Measurements from ENCODE around the gene LGALS7B.
"Not testable (repeated sequence)": the region's sequence is repeated elsewhere in the genome, so short reads cannot be mapped to it uniquely, and the experiment has no call there.

LGALS7B gene

GRCh38 chr19:38825936-38826335 is 36.9 kb downstream of the LGALS7B start:
- DNase-seq, result not testable (repeated sequence)

DNA sequence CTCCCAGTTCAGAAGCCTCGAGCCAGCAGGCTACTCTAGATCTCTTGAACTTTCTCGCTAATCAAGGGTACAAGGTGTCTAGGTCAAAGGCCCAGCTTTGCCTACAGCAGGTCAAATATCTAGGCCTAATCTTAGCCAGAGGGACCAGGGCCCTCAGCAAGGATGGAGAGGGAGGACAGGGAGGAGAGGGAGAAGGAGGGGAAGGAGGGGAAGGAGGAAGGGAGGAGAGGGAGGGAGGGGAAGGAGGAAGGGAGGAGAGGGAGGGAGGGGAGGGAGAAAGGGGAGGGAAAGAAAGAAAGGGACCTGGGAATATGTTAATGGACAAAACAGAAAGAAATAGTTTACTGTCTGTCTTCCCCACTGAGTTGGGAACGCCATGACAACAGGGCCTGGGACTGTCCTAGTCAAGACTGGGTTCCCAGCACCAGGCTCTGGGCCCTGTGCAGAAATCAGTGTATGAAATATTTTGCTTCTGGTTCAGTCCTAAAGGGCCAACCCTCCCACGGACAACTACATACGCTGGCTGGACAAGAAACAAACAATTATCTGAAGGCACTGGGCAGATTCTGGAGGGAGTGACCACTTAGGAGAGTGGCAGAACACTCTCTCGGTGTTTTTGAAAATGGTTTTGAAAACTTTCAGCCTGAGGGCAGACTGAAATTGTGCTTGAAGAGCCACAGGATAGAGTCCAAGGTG is 38.0 kb downstream of the LGALS7B start:
- no peak for DNase-seq

- not testable (repeated sequence) for DNase-seq
Measured at GRCh38 chr19:38829203-38829602, 40.2 kb downstream of the LGALS7B start.

- DNase-seq, result no peak
Measured at GRCh38 chr19:38830039-38830733, 41.2 kb downstream of the LGALS7B start.

GRCh38 chr19:38831142-38831605 is 42.2 kb downstream of the LGALS7B start:
- peak; percentile 66 to 73 for DNase-seq

DNA sequence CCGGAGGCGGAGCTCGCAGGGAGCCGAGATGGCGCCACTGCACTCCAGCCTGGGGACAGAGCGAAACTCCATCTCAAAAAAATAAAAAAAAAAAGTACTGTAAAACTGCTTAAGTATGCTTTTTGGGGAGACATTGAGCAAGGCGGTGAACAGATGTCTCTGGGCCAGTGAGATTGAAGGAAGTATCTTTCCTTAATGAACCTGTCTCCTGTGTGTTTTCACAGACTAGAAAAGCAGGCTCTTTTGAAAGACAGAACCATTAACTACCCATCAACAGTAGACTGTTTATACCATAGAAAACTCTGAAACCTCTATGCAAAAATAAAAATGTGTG is 44.1 kb downstream of the LGALS7B start:
- DNase-seq, result no peak

DNA sequence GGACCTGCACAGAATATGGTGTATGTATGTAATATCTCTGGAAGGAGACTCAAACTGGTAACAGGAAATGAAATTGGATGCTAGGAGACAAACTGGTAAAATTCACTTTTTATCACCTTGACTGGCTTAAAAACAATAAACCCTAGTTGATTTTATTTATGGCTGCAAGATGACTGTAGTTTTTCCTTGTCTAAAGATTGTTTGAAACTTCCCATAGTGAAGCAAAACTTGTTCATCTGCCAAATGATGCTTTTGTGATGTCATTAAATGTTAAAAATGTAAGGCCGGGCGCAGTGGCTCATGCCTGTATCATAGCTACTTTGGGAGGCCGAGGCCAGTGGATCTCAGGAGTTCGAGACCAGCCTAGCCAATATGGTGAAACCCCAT is 45.1 kb downstream of the LGALS7B start:
- no peak for DNase-seq

GRCh38 chr19:38834590-38834989 is 45.6 kb downstream of the LGALS7B start:
- DNase-seq, result no peak

DNA sequence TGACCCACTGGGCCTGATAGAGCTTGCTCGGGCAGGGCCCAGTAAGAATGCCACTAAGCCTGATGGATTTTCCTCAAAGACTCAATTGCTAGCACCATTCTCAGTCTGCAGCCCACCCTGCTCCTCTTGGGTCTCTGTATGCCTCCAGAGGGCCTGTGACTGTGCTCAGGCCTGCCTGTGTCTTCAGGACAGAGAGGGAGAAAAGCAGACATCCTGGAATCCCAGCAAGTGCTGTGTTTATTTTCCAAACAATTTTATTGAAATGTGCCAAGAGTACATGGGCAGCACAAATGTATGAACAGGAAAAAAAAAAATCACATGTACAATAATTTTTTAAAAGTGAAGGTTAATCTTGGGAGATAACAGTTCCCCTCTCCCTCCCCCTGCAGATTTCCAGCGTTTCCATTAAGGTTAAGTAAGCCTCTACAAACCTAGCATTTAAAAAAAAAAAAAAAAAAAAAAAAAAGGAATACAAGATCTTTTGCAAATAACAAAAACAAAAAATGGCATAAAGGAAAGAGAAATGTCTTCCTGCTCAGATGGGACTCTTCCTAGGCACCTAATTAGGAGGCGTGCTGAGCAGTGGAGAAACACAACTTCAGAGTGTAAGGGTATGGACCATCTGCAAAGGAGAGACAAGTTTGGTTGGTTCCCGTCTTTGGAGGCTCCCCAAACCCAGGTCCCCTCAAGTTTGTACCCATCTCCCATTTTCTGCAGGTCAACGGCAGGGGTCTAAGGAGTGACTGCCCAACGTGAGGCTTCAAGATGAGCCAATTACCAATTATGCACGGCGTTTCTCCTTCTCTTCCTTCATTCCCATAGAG is 47.4 kb downstream of the LGALS7B start:
- no peak for DNase-seq

DNA sequence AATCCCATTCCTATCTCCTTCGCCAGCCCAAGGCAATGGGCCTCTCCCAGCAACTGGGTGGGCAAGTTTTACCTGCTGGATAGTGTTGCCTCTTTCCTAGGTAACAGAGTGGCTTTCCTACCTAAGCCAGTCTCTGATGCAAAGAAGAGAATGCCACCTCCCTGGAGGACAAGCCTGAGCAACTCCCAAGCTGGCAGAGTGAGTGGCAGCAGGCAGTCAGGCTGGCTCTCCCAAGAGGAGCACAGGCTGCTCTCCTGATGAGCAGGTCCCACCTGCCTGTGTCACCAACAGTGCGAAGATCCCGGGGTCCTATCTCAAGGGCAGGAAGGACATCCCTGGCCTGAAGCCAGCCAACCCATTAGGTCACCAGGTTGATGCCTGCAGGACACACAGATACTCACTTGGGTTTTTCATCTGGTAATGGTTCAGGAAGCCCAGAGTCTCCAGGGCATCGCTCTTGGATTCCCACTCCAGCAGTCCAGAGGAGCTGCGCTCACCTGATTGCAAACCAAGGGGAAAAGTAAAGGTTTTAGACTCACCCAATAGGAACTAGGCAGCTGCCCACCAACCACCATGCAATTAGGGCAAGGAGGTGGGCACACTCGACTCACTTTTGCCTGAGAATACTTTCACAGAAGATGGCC is 48.1 kb downstream of the LGALS7B start:
- DNase-seq, result no peak

GRCh38 chr19:38837656-38838121 is 48.7 kb downstream of the LGALS7B start:
- DNase-seq, result no peak

DNA sequence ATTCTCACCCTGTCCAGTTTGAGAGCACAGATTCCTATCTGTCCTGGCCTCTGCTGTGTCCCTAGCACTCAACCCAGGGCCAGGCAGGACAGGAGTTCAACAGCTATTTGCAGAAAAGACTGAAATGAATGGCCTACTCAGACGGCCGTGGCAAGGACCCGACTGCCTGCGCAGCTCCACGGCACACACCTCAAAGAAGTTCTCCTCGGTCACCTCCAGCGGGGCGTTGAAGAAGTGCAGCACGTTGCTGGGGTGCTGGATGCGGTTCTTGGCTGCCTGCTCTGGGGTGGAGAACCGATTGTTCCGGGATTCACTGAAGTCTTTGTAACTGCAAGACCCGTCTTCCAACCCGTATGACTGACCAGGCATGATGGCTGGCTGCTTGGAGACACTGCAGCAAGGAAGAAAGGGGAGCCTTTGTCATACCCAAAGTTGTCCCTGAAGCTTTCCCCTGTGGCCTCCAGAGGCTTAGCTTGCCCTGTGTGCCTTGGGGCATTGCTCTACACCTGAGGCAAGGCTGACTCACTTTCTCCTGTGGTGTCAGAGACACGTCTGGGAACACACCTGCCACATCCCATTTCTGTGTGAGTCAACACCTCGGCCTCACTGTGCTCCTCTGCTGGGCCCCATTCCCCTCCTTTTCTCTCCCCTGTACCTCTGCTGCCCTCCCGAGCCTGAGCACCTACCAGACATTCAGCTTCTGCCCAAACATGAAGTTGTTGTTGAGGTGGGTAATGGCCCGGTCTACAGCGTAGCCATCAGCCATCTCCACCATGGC is 49.4 kb downstream of the LGALS7B start:
- no peak for DNase-seq

DNA sequence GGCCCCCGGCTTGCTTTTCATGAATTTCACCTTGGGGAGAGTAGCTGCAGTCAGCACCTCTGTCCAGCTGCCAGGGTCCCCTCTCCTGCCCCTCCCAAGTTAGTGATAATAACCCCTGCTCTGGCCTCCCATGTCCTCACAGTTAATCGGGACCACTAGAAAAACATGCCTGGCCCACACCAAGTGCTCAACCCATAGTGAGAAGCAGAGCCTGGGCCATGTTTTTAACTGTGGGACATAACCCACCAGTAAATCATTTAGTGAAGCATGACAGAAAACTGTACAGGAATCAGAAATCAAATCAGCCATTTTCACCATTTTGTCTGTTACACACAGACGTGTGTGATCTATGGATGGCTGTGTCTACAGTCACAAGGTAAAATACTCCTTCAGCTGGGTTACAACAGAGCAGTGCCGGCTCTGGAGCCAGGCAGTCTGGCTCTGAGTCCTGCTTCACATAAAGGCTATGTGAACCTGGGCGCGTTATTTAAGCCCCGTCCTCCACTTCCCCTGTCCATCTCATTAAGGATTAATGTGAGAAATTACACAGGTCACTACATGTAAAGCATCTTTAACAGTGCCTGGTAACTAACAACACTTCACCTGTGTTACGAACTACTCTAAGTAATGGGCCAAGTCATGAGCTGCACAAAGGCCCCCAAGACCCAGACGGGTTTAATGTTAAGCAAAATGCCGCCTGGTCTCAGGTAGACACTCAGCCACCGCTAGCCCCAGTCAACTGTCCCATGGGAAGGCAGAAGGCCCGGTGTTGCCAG is 50.2 kb downstream of the LGALS7B start:
- no peak for DNase-seq

DNA sequence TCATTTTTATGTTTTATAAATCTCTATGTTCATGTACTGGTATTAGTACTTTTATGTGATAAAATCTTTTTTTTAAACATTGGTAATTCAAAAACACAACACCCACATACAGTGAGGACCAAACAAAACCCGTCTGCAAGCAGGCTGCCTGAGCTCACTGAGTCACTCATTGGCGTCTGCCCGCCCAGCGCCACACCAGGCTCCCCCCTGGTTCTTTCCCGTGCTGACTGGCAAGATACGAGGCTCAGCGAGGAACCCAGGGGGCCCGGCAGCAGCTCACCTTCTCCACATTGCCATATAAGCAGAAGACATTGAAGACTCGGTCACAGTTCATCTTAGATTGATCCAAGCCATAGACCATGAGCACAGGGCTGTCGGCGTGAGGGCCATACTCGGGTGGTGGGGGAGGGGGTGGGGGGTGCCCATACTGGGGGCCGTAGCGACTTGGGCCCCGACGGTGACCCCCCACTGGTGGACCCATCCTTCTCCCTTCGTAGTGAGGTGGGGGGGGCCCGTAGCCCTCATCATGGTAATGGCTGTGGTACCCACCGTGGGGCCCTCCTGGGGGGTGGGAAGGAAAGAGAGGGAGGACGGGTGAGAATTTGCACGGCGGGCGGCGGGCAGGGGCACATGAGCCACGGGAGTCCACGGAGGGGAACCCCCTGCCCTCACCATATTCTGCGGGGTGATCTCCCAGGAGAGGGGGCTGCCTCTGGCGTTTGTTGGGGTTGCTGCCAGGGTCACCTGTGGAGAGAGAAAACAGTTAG is 51.0 kb downstream of the LGALS7B start:
- DNase-seq, result no peak

- no peak for DNase-seq
Measured at GRCh38 chr19:38840583-38840968, 51.6 kb downstream of the LGALS7B start.
